ENCODE measurements around the gene TUFT1.

- TF ChIP-seq CTCF (IDR thresholded peaks at IDR 0.05; ENCODE audit: insufficient read depth, low read length) (no peak), REST (IDR thresholded peaks at IDR 0.05; ENCODE audit: insufficient replicate concordance, low read depth) (no peak)
Observed at GRCh38 chr1:151579436-151580225, 39.5 kb downstream of the TUFT1 start.

Data from HL-60 (cell line).